ENCODE measurements around the gene MRPS12.

The MRPS12 gene

GRCh38 chr19:38911388-38912001 is 19.2 kb upstream of the MRPS12 start:
- no peak for DNase-seq

- DNase-seq, result no peak
Measured at GRCh38 chr19:38912600-38913514, 17.9 kb upstream of the MRPS12 start.

DNA sequence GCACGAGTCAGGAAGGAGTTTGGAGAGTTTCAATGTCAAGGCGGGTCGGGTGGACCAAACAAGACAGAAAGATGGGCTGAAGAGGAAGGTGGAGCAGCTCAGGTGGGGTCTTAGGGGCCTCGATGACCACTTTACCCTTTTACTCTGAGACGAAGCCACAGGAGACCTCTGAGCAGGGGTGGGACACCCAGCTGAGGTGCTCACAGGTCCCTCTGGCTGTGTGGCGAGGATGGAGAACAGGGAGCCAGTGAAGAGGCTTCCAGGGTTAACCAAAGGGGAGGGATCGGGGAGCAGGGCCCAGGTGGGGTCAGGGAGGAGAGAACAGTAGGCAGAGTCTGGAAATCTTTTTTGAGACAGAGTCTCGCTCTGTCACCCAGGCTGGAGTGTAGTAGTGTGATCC is 16.8 kb upstream of the MRPS12 start:
- no peak for DNase-seq

- DNase-seq, result no peak
Measured at GRCh38 chr19:38915329-38916321, 15.1 kb upstream of the MRPS12 start.

- no peak for DNase-seq
Measured at GRCh38 chr19:38917516-38917915, 13.2 kb upstream of the MRPS12 start.

DNA sequence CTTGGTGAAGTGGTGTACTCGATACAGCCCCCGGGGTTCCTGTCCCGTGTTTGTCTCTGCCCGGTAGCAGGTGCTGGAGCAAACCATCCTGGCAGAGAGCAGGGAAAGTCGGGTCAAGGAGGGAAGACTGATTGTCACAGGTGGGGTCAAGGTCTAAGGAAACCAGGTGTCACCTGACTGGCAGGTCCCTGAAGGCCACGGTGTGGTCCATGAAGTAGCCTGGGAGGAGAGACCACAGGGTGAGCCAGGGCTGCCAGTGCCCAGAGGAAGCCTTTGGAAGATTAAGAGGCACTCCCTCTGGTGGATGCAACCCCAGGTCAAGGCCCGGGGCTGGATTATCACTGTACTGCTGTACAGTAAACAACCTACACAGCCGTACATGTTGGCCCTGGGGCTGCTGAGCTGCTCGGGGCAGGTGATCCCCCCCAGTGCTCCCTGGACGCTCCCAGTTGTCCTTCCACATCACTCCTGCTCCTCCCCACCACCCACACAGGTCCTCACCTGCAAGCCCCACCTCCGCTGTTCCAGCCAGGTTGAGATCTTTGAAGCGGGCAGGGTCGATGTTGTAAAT is 12.7 kb upstream of the MRPS12 start:
- no peak for DNase-seq

- no peak for DNase-seq
Measured at GRCh38 chr19:38918526-38918925, 12.2 kb upstream of the MRPS12 start.

DNA sequence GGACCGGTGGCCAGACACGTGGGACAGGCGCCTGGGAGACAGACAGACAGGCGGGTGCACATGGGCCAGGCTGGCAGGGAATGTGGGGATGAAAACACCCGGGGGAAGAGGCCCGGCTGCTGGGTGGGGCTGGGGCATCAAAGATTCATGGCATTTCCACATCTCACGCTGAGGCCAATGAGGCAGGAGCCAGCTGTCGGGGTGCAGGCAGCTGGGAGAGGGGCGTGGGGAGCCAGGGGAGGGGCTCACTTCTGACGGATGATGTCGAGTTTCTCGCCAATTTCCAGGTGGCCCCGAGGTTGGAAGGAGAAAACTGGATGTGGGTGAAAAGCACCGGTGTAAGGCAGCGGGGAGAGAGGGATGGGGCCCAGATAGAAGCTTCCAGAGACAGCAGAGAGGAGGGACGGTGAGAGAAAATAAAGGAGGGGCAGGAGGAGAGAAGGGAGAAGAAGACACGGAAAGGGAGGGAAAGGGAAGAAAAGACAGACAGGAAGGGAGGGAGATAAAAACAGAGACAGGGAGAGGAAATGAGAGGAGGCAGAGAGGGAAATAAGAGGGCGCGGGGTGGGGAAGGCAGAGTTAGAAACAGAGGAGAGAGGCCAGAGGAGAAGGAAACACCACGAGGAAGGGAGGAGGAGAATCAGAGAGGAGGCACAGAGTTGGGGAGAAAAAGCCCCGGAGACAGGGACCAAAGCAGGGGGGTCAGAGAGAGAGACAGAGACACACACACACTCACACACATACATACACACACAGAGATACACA is 10.7 kb upstream of the MRPS12 start:
- DNase-seq, result no peak

- DNase-seq, result no peak
Measured at GRCh38 chr19:38920602-38921419, 9.9 kb upstream of the MRPS12 start.

- no peak for DNase-seq
Measured at GRCh38 chr19:38921420-38922274, 9.1 kb upstream of the MRPS12 start.

- no peak for DNase-seq
Measured at GRCh38 chr19:38922482-38922881, 8.3 kb upstream of the MRPS12 start.

- no peak for DNase-seq
Measured at GRCh38 chr19:38924388-38924787, 6.4 kb upstream of the MRPS12 start.

DNA sequence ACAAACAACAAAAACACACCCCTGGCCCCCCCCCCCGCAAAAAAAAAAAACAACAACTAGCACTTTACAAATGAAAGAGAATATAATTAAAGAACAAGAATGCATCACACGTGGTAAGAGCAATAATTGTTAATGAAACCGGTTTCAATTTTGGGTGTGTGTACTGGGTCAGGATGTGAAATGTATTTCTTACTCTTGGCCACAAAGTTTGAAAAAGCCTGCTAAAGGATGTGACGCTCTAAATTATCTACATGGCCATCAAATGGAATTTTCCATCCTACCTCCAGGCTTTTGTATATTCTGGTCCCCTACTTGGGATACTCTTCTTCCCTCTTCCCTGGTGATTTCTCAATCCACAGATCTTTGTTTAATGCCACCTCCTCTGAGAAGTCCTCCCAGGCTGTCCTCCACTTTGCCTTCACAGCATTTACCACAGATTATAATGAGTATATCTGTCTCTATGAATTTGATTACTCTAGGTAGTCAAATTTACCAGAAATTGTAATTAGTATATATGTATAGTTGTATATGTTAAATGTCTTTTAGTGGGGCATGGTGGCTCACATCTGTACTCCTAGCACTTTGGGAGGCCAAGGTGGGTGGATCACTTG is 2.2 kb upstream of the MRPS12 start:
- no peak for DNase-seq

DNA sequence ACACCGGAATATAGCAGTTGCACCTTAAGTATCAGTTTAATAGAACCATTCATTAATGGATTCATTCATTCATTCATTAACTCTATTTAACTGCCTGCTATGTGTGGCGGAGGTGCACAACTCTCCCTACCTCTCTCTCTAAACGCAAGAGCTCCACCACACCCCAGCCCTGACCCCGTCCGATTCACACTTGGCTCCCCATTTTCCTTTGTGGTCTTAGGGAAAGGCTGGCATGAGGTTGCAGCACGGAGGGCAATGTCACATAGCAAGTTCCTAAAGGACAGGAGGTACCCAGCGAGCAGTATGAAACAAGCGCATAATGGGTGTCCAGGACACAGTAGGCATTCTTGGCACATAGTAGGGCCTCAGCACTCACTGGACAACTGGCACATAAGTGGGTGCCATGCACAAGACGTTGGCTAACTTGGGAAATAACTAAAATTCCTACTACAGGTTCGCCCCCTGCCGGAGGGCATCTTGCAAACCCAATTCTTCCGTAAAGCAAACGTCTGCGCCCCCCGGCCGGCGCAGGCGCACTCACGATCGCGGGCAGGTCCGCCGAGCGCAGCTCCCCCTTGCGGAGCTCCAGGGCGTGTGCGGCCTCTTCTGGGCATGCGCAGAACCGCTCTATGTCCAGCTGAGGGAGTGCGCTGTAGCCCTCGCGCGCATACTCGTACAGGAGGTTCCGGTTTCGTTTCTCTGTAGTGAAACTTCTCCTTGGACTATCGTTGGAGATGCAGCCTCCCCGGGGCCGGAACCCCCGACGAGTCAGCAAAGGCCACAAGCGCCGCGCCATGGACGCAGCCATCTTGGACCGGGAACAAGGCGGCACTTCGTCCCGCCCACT is 592 bp upstream of the MRPS12 start, which contains the start of gene SARS2:
Gene SARS2 (minus strand): TSS at position 835 of the 847 bp plus-strand sequence. CDS start 27 bp downstream, at position 808.
- peak; percentile 89 for DNase-seq

DNA sequence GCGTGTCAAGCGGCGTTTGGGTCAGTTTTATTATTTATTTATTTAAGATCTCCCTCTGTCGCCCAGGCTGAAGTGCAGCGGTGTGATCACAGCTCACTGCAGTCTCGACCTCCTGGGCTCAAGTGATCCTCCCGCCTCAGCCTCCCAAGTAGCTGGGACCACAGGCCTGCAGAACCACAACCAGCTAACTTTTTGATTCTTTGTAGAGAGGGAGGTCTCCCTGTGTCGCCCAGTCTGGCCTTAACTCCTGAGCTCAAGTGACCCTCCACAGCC is 713 bp downstream of the MRPS12 start:
- no peak for DNase-seq

DNA sequence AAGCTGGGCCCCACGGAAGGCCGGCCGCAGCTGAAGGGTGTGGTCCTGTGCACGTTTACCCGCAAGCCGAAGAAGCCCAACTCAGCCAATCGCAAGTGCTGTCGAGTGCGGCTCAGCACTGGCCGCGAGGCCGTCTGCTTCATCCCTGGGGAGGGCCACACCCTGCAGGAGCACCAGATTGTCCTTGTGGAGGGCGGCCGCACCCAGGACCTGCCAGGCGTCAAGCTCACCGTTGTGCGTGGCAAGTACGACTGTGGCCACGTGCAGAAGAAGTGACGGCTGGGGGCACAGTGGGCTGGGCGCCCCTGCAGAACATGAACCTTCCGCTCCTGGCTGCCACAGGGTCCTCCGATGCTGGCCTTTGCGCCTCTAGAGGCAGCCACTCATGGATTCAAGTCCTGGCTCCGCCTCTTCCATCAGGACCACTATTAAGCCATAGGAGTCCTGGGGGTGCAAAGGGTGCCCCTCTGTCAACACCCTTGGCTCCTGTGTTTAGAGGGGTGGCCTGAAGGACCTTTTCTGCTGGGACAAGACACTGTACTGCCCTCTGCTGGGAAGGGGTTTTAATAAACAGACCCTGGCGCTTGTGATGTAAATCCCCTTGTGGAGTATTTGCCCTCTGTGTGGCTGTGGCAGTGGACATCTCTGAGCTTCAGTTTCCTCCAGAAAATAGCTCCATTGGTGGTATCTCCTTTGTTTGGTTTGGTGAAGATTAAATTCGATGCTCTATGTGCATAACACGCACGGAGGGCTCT is 1.9 kb downstream of the MRPS12 start:
- peak; percentile 36 for DNase-seq

DNA sequence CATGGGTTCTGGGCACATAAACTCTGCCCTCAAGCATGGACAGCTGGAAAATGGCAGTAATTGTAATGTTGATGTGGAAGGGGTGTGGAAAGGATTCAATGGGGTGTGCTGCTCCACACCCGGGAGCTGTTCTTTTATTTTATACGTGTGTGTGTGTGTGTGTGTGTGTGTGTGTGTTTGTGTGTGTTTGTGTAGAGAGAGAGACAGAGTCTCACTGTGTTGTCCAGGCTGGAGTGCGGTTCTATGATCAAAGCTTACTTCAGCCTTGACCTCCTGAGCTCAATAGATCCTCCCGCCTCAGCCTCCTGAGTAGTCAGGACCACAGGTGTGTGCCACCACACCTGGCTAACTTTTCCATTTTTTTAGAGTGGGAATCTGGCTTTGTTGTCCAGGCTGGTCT is 2.8 kb downstream of the MRPS12 start:
- DNase-seq, result no peak

DNA sequence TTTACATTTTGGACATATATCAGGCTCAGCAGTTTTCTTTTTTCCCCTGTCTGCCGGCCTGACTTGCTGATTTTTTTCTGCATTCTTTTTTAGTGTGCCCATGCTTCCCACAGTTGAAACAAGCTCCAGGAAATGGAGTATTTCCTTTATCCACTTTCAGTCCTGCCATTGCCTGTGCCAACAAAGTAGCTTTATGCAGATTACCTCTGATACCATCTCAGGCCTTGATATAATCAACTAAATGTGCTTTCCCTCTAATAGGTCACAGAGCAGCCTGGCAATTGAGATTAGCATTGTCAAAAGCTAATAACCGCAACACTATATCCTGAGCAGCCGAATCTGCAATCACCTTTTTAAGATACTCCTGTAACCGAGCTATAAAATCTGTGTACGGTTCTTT is 9.2 kb downstream of the MRPS12 start:
- no peak for DNase-seq
